Mucosa of descending colon (tissue), 3 donors: ENCODE data around the gene FARS2. TPM values are rescaled to one million over a fixed set of nuclear protein-coding genes. Genes with fewer than 3 reads are reported as not detected.

ENCODE experiments used
- ATAC-seq: fragments of 200-7000 bp; cut with Tn5 transposase; one replicate; pipeline ENCODE4 v1.9.1; 2020; ENCODE audit warnings: mild to moderate bottlenecking, moderate library complexity
- DNase-seq, 3 donors: peaks; one replicate each; pipeline ENCODE4 v3.0.0-alpha.2; 2020
- H3K36me3 ChIP-seq: fragments of 200-600 bp; one replicate; pipeline ENCODE4 v1.8.0; 2021; ENCODE audit warnings: low read depth, mild to moderate bottlenecking
- H3K4me1 ChIP-seq: fragments of 200-600 bp; one replicate; pipeline ENCODE4 v1.8.0; 2021; ENCODE audit warnings: low read depth, mild to moderate bottlenecking
- H3K4me3 ChIP-seq: fragments of 200-600 bp; one replicate; pipeline ENCODE4 v1.8.0; 2021; ENCODE audit warnings: mild to moderate bottlenecking
- H3K9me3 ChIP-seq: fragments of 200-600 bp; one replicate; pipeline ENCODE4 v1.8.0; 2021; ENCODE audit warnings: mild to moderate bottlenecking
- intact Hi-C, 2 donors: fragments of 100-400 bp; cut with DNase I in 1 of 2; cut with micrococcal nuclease in 1 of 2; formaldehyde crosslinking; loops; one replicate each; pipeline versions ENCODE4 v1.11.0 to v1.11.1; 2022; cut with DNase I, micrococcal nuclease
- total RNA-seq, 3 donors: library from RNA; stranded (reverse); fragmentation: NEBNext Ultra II Directional in 2 of 3; extraction: Animal tissue kit (Norgen Biotek cat#: 25700) in 2 of 3; gene quantifications; one replicate each; pipeline versions ENCODE4 v1.2.1 to v1.2.4, GENCODE V29; 2021 to 2023
- TF ChIP-seq, protein P1 (sequence below): fragments of 200-600 bp; IDR thresholded peaks from one replicate; pipeline ENCODE4 v1.8.0; 2022; ENCODE audit warnings: antibody characterized with exemption, mild to moderate bottlenecking
- donor health status: DM: no; HTN: no; CAD: no; lungs with moderate emphysema.
- donor health status: DM: no; HTN: no; CAD: no.
- donor health status: DM: no; HTN: yes; CAD: no.

Gene FARS2
- total RNA-seq, 3 donors from 2014 or later = 15.2 to 21.6 (median 17.2) TPM

DNA sequence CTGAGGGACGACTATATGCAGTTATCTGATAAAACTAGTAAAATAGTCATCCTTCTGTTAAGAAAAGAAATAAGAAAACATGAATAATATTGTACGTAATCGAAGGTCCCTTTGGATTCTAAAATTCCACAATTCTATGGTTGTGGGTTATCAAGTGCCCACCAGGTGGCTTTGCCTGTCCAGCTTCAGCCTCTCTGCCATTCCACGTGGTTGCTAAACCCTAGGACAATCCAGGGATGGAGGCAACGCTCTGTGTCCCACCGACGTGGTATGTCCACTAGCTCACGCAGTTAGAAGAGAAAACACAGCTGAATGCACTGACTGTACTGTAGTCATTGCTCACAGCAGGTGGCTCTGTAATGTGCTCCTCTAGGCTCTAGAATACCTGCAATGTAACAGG lies 349.3 kb downstream of the FARS2 start:
- Histone ChIP-seq H3K9me3 (no peaks in the 10 kb centered on the region), H3K36me3 (no peaks in the 10 kb centered on the region), H3K4me1 (no peaks in the 10 kb centered on the region), H3K4me3 (no peak overlapping the region)
- ATAC-seq (no peak), DNase-seq (no peak)
- intact Hi-C loops = no loop called here
- TF ChIP-seq, protein P1, sequence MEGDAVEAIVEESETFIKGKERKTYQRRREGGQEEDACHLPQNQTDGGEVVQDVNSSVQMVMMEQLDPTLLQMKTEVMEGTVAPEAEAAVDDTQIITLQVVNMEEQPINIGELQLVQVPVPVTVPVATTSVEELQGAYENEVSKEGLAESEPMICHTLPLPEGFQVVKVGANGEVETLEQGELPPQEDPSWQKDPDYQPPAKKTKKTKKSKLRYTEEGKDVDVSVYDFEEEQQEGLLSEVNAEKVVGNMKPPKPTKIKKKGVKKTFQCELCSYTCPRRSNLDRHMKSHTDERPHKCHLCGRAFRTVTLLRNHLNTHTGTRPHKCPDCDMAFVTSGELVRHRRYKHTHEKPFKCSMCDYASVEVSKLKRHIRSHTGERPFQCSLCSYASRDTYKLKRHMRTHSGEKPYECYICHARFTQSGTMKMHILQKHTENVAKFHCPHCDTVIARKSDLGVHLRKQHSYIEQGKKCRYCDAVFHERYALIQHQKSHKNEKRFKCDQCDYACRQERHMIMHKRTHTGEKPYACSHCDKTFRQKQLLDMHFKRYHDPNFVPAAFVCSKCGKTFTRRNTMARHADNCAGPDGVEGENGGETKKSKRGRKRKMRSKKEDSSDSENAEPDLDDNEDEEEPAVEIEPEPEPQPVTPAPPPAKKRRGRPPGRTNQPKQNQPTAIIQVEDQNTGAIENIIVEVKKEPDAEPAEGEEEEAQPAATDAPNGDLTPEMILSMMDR = no peak

DNA sequence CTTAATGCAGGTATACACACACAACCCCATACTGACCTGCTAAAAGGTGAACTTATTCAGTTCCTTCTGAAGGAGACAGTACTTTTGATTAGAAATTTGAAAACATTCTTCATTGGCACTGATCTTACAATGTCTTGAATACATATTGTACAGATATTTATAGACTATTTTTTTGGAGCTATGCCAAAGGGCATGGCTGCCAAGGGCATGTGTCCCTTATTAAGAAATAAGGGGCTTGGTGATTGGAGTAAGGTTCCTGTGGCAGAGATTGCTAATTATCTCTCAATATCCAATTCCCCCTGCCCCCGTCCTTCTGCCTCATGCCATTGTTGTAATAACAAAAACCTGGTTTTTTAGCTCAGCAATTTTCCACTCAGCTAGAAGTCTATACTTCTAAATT lies 355.9 kb downstream of the FARS2 start:
- no peaks in the 10 kb centered on the region for H3K36me3 ChIP-seq
- TF ChIP-seq, protein P1 = no peak
- intact Hi-C loops = no loop called here
- no peaks in the 10 kb centered on the region for H3K4me1 ChIP-seq
- ATAC-seq (no peak), DNase-seq (no peak)
- no peaks in the 10 kb centered on the region for H3K9me3 ChIP-seq
- H3K4me3 ChIP-seq = no peak overlapping the region

DNA sequence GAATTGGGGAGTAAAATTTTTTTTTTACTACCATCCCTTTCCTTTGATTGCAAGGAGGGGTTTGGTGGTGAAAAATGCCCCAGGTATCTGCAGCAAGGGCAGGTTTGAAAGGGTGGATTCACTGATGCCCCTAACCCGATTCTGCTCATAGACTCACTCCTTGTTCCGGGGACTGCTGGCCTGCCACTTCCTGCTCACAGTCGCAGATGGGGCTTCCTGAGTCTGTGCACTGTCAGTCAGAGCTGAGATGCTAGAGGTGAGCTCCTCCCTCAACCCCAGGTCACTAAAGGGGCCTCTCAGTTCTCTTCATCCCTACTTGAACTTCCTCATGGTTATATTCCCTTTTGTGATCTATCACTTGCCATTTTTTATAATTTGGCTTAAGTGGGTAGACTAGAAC lies 357.9 kb downstream of the FARS2 start:
- H3K36me3 ChIP-seq = no peaks in the 10 kb centered on the region
- no peak for DNase-seq

DNA sequence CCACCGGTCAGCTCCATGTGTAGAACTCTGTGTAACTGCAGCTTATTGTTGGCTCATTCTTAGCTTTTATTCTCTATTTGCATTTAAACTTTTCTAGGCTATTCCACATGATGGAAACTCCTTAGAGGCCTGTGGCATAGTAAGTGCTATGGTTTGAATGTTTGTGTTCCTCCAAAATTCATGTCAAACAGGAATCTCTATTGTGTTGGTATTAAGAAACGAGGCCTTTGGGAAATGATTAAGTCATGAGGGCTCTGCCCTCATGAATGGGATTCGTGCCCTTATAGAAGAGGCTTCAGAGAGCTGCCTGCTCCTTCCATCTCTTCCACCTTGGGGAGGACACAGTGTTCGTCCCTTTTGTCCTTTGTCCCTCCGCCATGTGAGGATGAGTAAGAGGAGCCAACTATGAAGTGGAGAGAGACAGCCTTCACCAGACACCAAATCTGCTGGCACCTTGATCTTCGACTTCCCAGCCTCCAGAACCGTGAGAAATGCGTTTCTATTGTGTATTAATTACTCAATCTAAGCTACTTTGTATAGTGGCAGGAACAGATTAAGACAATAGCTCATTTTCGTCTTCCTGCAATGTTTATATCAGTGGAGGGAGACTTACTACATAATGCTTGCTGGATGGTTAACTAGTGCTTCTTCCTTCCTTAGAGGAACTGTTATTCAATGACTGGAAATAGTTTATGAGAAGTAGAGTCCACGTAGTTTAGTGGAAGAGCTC lies 361.1 kb downstream of the FARS2 start:
- TF ChIP-seq, protein P1 = no peak
- Histone ChIP-seq H3K36me3 (no peaks in the 10 kb centered on the region), H3K9me3 (no peaks in the 10 kb centered on the region), H3K4me3 (no peak overlapping the region), H3K4me1 (no peaks in the 10 kb centered on the region)
- intact Hi-C loops = no loop called here
- DNase-seq (no peak), ATAC-seq (no peak)

More for the DNA sequence above, 357.9 kb downstream of the FARS2 start:
- TF ChIP-seq, protein P1 = no peak
- Histone ChIP-seq H3K4me1 (no peaks in the 10 kb centered on the region), H3K9me3 (no peaks in the 10 kb centered on the region), H3K4me3 (no peak overlapping the region)
- intact Hi-C loops = no loop called here
- ATAC-seq = peak; percentile 60

DNA sequence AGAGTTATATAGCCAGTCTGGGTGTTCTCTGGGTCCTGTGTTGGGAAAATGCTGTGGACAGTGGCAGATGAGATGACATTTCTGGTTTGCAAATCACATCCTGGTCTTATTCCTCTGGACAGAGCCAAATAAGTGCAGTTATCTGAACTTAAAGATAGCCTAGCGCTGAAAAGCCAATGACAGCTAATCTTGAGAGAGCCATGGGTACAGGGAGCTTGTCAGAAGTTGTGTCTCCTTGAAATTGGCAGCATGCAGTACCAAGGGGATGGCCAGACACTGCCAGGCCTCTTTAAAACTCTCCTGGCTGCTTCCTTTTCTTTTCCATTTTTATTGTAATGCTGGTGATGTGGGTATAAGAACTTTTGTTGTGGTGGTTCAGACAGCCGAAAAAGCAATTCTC lies 362.5 kb downstream of the FARS2 start:
- DNase-seq = no peak
- H3K4me3 ChIP-seq = no peak overlapping the region
- TF ChIP-seq, protein P1 = no peak
- no peaks in the 10 kb centered on the region for H3K4me1 ChIP-seq
- no peak for ATAC-seq
- H3K9me3 ChIP-seq = no peaks in the 10 kb centered on the region
- no peaks in the 10 kb centered on the region for H3K36me3 ChIP-seq
- intact Hi-C loops = no loop called here
